ENCODE data around the gene TRAM2. TPM values are rescaled to one million over a fixed set of nuclear protein-coding genes. Genes with fewer than 3 reads are reported as not detected.

TRAM2 gene
- total and polyA plus RNA-seq, 2 donors from 2014 or later, result 4.5 to 20.7 TPM

DNA sequence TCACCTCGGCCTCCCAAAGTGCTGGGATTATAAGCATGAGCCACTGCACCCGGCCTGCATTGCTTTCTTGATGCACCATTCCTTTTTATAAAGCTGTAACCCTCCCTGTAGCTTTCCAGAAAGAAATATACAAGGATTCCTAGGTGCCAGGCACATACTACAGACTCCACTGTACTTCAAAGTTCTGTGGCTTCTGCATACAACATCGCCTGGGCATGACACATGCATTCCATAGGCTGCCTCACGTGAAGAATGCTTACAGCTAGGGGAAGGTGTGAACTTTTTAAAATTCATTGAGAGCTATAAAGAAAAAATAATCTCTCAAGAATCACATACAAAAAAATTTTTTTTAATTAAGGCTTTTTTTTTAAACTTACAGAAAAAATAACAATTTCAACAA, 50.2 kb downstream of the TRAM2 start:
- Histone ChIP-seq H3K9me3 (ENCODE audit: control insufficient read depth in 2 of 3, insufficient read depth in 1 of 3, low read length in 3 of 3) (no peaks in the 10 kb centered on the region), H3K4me3 (ENCODE audit: low read length in 3 of 3) (no peak overlapping the region), H3K27ac (ENCODE audit: low read depth in 2 of 2, low read length in 2 of 2) (no peak overlapping the region), H3K27me3 (ENCODE audit: control insufficient read depth, insufficient read depth, low read length) (no peaks in the 10 kb centered on the region), H3K36me3 (ENCODE audit: control insufficient read depth in 2 of 3, insufficient read depth in 3 of 3, low read length in 3 of 3) (peaks cover 0 to 4% (median 0%) of the 10 kb centered on the region in 3 donors), H3K4me1 (ENCODE audit: control insufficient read depth in 2 of 3, insufficient read depth in 2 of 3, low read depth in 1 of 3, low read length in 3 of 3) (no peaks in the 10 kb centered on the region), H3K9ac (ENCODE audit: low read length in 3 of 3) (no peak overlapping the region)
- FAIRE-seq, result no peak
- TF ChIP-seq, protein P1, sequence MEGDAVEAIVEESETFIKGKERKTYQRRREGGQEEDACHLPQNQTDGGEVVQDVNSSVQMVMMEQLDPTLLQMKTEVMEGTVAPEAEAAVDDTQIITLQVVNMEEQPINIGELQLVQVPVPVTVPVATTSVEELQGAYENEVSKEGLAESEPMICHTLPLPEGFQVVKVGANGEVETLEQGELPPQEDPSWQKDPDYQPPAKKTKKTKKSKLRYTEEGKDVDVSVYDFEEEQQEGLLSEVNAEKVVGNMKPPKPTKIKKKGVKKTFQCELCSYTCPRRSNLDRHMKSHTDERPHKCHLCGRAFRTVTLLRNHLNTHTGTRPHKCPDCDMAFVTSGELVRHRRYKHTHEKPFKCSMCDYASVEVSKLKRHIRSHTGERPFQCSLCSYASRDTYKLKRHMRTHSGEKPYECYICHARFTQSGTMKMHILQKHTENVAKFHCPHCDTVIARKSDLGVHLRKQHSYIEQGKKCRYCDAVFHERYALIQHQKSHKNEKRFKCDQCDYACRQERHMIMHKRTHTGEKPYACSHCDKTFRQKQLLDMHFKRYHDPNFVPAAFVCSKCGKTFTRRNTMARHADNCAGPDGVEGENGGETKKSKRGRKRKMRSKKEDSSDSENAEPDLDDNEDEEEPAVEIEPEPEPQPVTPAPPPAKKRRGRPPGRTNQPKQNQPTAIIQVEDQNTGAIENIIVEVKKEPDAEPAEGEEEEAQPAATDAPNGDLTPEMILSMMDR (IDR thresholded peaks at IDR 0.05; ENCODE audit: borderline replicate concordance, extremely low read depth, insufficient read depth), result no peak
- no peak for DNase-seq
- intact Hi-C loops (cut with DNase I), result no loop called here

DNA sequence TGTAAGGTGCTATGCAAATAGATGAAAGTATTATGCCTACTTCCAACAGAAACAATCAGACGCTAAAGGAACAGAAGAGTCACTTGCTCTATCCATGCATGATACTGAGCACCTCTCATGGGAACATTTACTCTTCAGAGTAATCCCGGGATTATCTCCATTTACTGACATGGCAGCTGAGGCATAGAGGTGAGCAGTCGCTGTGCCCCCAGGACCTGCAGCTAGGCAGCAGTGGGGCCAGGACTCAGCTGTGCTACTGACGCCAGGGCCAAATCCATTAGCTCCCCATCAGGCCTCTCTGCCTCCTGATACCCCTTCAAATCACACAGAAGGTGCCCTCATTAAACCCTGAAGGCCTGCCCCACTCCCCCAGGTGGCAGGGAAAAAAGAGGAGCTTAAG, 51.9 kb downstream of the TRAM2 start:
- DNase-seq (no peak), FAIRE-seq (no peak)
- intact Hi-C loops (cut with DNase I), result no loop called here
- Histone ChIP-seq H3K27ac (ENCODE audit: low read depth in 2 of 2, low read length in 2 of 2) (no peak overlapping the region), H3K4me1 (ENCODE audit: control insufficient read depth in 2 of 3, insufficient read depth in 2 of 3, low read depth in 1 of 3, low read length in 3 of 3) (no peaks in the 10 kb centered on the region), H3K9me3 (ENCODE audit: control insufficient read depth in 2 of 3, insufficient read depth in 1 of 3, low read length in 3 of 3) (no peaks in the 10 kb centered on the region), H3K9ac (ENCODE audit: low read length in 3 of 3) (no peak overlapping the region), H3K36me3 (ENCODE audit: control insufficient read depth in 2 of 3, insufficient read depth in 3 of 3, low read length in 3 of 3) (no peaks in the 10 kb centered on the region), H3K27me3 (ENCODE audit: control insufficient read depth, insufficient read depth, low read length) (no peaks in the 10 kb centered on the region), H3K4me3 (ENCODE audit: low read length in 3 of 3) (no peak overlapping the region)
- TF ChIP-seq, protein P1 (IDR thresholded peaks at IDR 0.05; ENCODE audit: borderline replicate concordance, extremely low read depth, insufficient read depth), result no peak

DNA sequence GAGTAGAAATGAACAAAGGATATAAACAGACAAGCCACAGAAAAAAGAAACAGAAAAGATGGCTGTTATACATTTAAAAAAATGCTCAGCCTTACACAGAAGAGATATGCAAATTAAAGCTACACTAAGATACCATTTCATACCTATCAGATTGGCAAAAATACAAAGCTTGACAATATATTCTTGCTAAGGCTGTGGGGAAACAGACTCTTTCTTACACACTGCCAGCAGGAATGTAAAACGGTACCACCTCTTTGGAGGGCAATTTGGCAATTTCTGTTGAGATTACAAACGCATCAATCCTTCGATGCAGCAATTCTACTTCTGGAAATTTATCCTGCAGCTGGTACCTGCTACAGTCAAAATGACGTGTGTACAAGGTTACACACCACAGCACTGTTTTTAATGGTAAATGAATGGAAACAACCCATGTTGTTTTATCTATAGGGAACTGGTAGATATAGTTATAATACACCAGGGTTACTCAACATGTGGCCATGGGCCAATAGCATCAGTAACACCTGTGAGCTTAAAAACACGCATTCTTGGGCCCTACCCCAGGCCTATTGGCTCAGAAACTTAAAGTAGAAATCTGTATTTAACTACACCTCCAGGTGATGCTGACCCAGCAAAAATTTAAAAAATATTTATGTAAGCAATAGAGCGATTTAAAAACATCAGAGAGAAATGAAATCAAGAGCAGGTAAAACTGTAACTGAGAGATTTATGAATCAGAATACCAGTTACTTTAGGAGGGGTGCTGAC, 53.3 kb downstream of the TRAM2 start:
- intact Hi-C loops (cut with DNase I), result no loop called here
- Histone ChIP-seq H3K4me3 (ENCODE audit: low read length in 3 of 3) (no peak overlapping the region), H3K36me3 (ENCODE audit: control insufficient read depth in 2 of 3, insufficient read depth in 3 of 3, low read length in 3 of 3) (no peaks in the 10 kb centered on the region), H3K27ac (ENCODE audit: low read depth in 2 of 2, low read length in 2 of 2) (no peak overlapping the region), H3K4me1 (ENCODE audit: control insufficient read depth in 2 of 3, insufficient read depth in 2 of 3, low read depth in 1 of 3, low read length in 3 of 3) (no peaks in the 10 kb centered on the region), H3K27me3 (ENCODE audit: control insufficient read depth, insufficient read depth, low read length) (no peaks in the 10 kb centered on the region), H3K9ac (ENCODE audit: low read length in 3 of 3) (no peak overlapping the region), H3K9me3 (ENCODE audit: control insufficient read depth in 2 of 3, insufficient read depth in 1 of 3, low read length in 3 of 3) (no peaks in the 10 kb centered on the region)
- TF ChIP-seq, protein P1 (IDR thresholded peaks at IDR 0.05; ENCODE audit: borderline replicate concordance, extremely low read depth, insufficient read depth), result no peak
- DNase-seq (no peak), FAIRE-seq (no peak)
